Measurements from ENCODE around the gene SHANK3. TPM values are rescaled to one million over a fixed set of nuclear protein-coding genes. Genes with fewer than 3 reads are reported as not detected.

SHANK3 gene
- total and polyA plus RNA-seq, 2 donors (not counting 1 experiment from before 2014, with no cell fraction given), result not detected

GRCh38 chr22:50656122-50657070, 16.2 kb upstream of the SHANK3 start:
- CTCF ChIA-PET, result no interaction called here
- H3K9ac ChIP-seq (ENCODE audit: low read length), result no peak overlapping the region

More at GRCh38 chr22:50656122-50657070, 16.2 kb upstream of the SHANK3 start:
- no peaks in the 10 kb centered on the region for H3K9me3 ChIP-seq (ENCODE audit: control extremely low read depth in 1 of 3, control insufficient read depth in 2 of 3, insufficient read depth in 1 of 3, low read length in 2 of 3)
- H3K27me3 ChIP-seq (replicated peaks in 1 of 4; ENCODE audit: control extremely low read depth in 1 of 4, control insufficient read depth in 3 of 4, insufficient read depth in 4 of 4, low read length in 3 of 4), result peaks cover 0 to 10% (median 0%) of the 10 kb centered on the region in 4 experiments
- Mint-ChIP-seq H3K4me1 (no peaks in the 10 kb centered on the region), H3K9me3 (ENCODE audit: insufficient read depth) (no peaks in the 10 kb centered on the region), H3K27me3 (peaks cover 27% of the 10 kb centered on the region), H3K27ac (no peak overlapping the region), H3K4me3 (no peak overlapping the region)
- no peak overlapping the region for H3K4me2 ChIP-seq (replicated peaks; ENCODE audit: low read depth, low read length, poor library complexity, severe bottlenecking)
- WGBS (ENCODE audit: insufficient coverage), result 89% methylated on average over 19 of the region's 23 CpGs
- no peak overlapping the region for H2AFZ ChIP-seq (ENCODE audit: insufficient read depth, low read depth, low read length, poor library complexity, severe bottlenecking)
- no peaks in the 10 kb centered on the region for H3K4me1 ChIP-seq (ENCODE audit: control insufficient read depth in 2 of 2, insufficient read depth in 2 of 2, low read length in 2 of 2)
- intact Hi-C loops (cut with micrococcal nuclease), result no loop called here
- no peaks in the 10 kb centered on the region for H3K79me2 ChIP-seq (ENCODE audit: control insufficient read depth, insufficient read depth, low read length)
- no peak overlapping the region for H3K4me3 ChIP-seq (ENCODE audit: control extremely low read depth in 1 of 5, extremely low read depth in 1 of 5, insufficient read depth in 1 of 5, low read depth in 2 of 5, low read length in 4 of 5)
- DNase-seq (no peak), ATAC-seq (ENCODE audit: low read depth) (no peak)
- H4K20me1 ChIP-seq (ENCODE audit: control insufficient read depth, insufficient read depth, low read length, poor library complexity, severe bottlenecking), result no peaks in the 10 kb centered on the region
- H3K27ac ChIP-seq (ENCODE audit: low read length in 2 of 2), result no peak overlapping the region
- POLR2A ChIA-PET, result interaction anchor here (0.6 kb wide), 1 partner anchor 258 kb away, joined by 4 read pairs; no protein-coding TSS in a partner anchor
- no peaks in the 10 kb centered on the region for H3K36me3 ChIP-seq (replicated peaks in 1 of 2; ENCODE audit: control extremely low read depth in 1 of 2, control insufficient read depth in 1 of 2, extremely low read depth in 1 of 2, insufficient read depth in 2 of 2, low read length in 1 of 2)
- TF ChIP-seq EZH2 (IDR thresholded peaks at IDR 0.05; ENCODE audit: borderline replicate concordance, insufficient read depth, low read depth, low read length, poor library complexity, severe bottlenecking) (no peak), CTCF (IDR thresholded peaks at IDR 0.05) (no peak)
